SK-N-SH (cell line): ENCODE measurements around the gene PARN. TPM values are rescaled to one million over a fixed set of nuclear protein-coding genes. Genes with fewer than 3 reads are reported as not detected.

Source experiments
- CTCF ChIA-PET: fragments of 300-600, 350-600 bp; formaldehyde crosslinking; extraction: SDS; loops from one replicate; lab custom pipeline; 2021; lab: Yijun Ruan, JAX
- POLR2A ChIA-PET: fragments of 350-600 bp; sonication (Branson Sonifier 250); formaldehyde crosslinking; extraction: SDS; loops from one replicate; lab custom pipeline; 2020; ENCODE audit warnings: antibody characterized with exemption, inconsistent platforms; lab: Yijun Ruan, JAX
- DNase-seq: peaks from one replicate; pipeline ENCODE4 v3.0.0; 2012
- H2AFZ ChIP-seq: fragments of 200-600 bp; sonication (generic); 2 replicates; pipeline ENCODE4 v1.8.1; 2016; ENCODE audit warnings: antibody characterized with exemption, mild to moderate bottlenecking, low read depth
- H3F3A ChIP-seq: fragments of 200-600 bp; sonication (generic); replicated peaks from 2 replicates; pipeline ENCODE3; 2016; ENCODE audit warnings: antibody characterized with exemption, mild to moderate bottlenecking; ENCODE audit not compliant: insufficient read depth
- H3K27ac ChIP-seq, 2 experiments: fragments of 200-500 bp in 1 of 2; fragments of 200-600 bp in 1 of 2; sonication (Bioruptor generic) in 1 of 2; sonication (generic), shearing (Covaris generic) in 1 of 2; 2 replicates each; pipeline versions ENCODE4 v1.5.1 to v1.6.1; 2014 to 2016; ENCODE audit warnings: low read depth in 2 of 2, inconsistent platforms in 1 of 2, low read length in 1 of 2, mild to moderate bottlenecking in 1 of 2, mixed read lengths in 1 of 2
- H3K27me3 ChIP-seq: fragments of 200-600 bp; sonication (generic), shearing (Covaris generic); 2 replicates; pipeline ENCODE4 v1.6.1; 2016; ENCODE audit warnings: mixed run types; ENCODE audit not compliant: insufficient read depth
- H3K36me3 ChIP-seq, 2 experiments: fragments of 200-500 bp in 1 of 2; fragments of 200-600 bp in 1 of 2; sonication (Bioruptor generic) in 1 of 2; sonication (generic) in 1 of 2; replicated peaks in 1 of 2; 2 replicates each; pipeline versions ENCODE3 to v1.5.1; 2014 to 2016; ENCODE audit warnings: low read length in 1 of 2, mild to moderate bottlenecking in 1 of 2; ENCODE audit not compliant: insufficient read depth in 2 of 2, control insufficient read depth in 1 of 2
- H3K4me1 ChIP-seq, 2 experiments: fragments of 200-500 bp in 1 of 2; fragments of 200-600 bp in 1 of 2; sonication (Bioruptor generic) in 1 of 2; sonication (generic), shearing (Covaris generic) in 1 of 2; 2 replicates each; pipeline versions ENCODE4 v1.5.1 to v1.6.1; 2014 to 2016; ENCODE audit warnings: low read depth in 1 of 2, low read length in 1 of 2, mixed run types in 1 of 2; ENCODE audit not compliant: insufficient read depth in 2 of 2, control insufficient read depth in 1 of 2
- H3K4me2 ChIP-seq: fragments of 200-600 bp; sonication (generic), shearing (Covaris generic); 2 replicates; pipeline ENCODE4 v1.6.1; 2017; ENCODE audit warnings: mixed run types
- H3K4me3 ChIP-seq, 2 experiments: fragments of 200-500 bp in 1 of 2; fragments of 200-600 bp in 1 of 2; sonication (Bioruptor generic) in 1 of 2; sonication (generic), shearing (Covaris generic) in 1 of 2; 2 replicates each; pipeline versions ENCODE4 v1.5.1 to v1.8.1; 2014 to 2016; ENCODE audit warnings: low read depth in 2 of 2, inconsistent platforms in 1 of 2, low read length in 1 of 2, mild to moderate bottlenecking in 1 of 2, mixed read lengths in 1 of 2, moderate library complexity in 1 of 2
- H3K79me2 ChIP-seq: fragments of 200-600 bp; sonication (generic); 2 replicates; pipeline ENCODE4 v1.8.1; 2017; ENCODE audit warnings: mild to moderate bottlenecking; ENCODE audit not compliant: insufficient read depth
- H3K9ac ChIP-seq: fragments of 200-600 bp; sonication (generic); 2 replicates; pipeline ENCODE4 v1.6.1; 2017; ENCODE audit warnings: mixed run types
- H3K9me2 ChIP-seq: fragments of 200-600 bp; sonication (generic); 2 replicates; pipeline ENCODE4 v1.6.1; 2017; ENCODE audit warnings: mixed run types
- H3K9me3 ChIP-seq: fragments of 200-600 bp; sonication (generic); 2 replicates; pipeline ENCODE4 v1.6.1; 2017; ENCODE audit warnings: mixed run types, mild to moderate bottlenecking, moderate library complexity
- H4K20me1 ChIP-seq: fragments of 200-600 bp; sonication (generic); 2 replicates; pipeline ENCODE4 v1.6.1; 2017; ENCODE audit warnings: mild to moderate bottlenecking, mixed run types; ENCODE audit not compliant: insufficient read depth
- CHD2 ChIP-seq: fragments of 150-350 bp; IDR thresholded peaks from 2 replicates; pipeline ENCODE4 v1.6.1; 2018; ENCODE audit warnings: low read length; ENCODE audit not compliant: partially characterized antibody
- CTCF ChIP-seq: fragments of 200-600 bp; sonication (generic); IDR thresholded peaks from 2 replicates; pipeline ENCODE4 v1.6.1; 2017; ENCODE audit warnings: antibody characterized with exemption, mild to moderate bottlenecking, moderate library complexity
- ELF1 ChIP-seq: IDR thresholded peaks from 2 replicates; pipeline ENCODE4 v1.4.0; 2012
- EP300 ChIP-seq, 2 experiments: IDR thresholded peaks; 2 replicates each; pipeline versions ENCODE4 v1.4.0 to v1.6.1; 2012; ENCODE audit warnings: borderline replicate concordance in 1 of 2, low read depth in 1 of 2, low read length in 1 of 2
- FOSL2 ChIP-seq: IDR thresholded peaks from 2 replicates; pipeline ENCODE4 v1.4.0; 2012; ENCODE audit warnings: low read depth, mild to moderate bottlenecking, moderate library complexity, borderline replicate concordance
- GATA2 ChIP-seq: sonication (generic); formaldehyde crosslinking; IDR thresholded peaks from 2 replicates; pipeline ENCODE4 v1.5.0; 2020; ENCODE audit warnings: mild to moderate bottlenecking, missing genetic modification reagents
- IRF3 ChIP-seq: fragments of 150-350 bp; IDR thresholded peaks from 2 replicates; pipeline ENCODE4 v1.6.1; 2016; ENCODE audit warnings: mild to moderate bottlenecking, low read depth, low read length
- MEF2A ChIP-seq: IDR thresholded peaks from 2 replicates; pipeline ENCODE4 v1.4.0; 2012; ENCODE audit warnings: low read depth, borderline replicate concordance
- RAD21 ChIP-seq: IDR thresholded peaks from 2 replicates; pipeline ENCODE4 v1.6.1; 2012; ENCODE audit warnings: mild to moderate bottlenecking, low read length
- RCOR1 ChIP-seq: fragments of 150-350 bp; IDR thresholded peaks from 2 replicates; pipeline ENCODE4 v1.6.1; 2017; ENCODE audit warnings: antibody characterized with exemption, low read length
- RFX5 ChIP-seq: IDR thresholded peaks from 2 replicates; pipeline ENCODE4 v1.6.1; 2012; ENCODE audit warnings: mild to moderate bottlenecking, improper control_type of control experiment, low read length
- RXRA ChIP-seq: IDR thresholded peaks from 2 replicates; pipeline ENCODE4 v1.4.0; 2012; ENCODE audit warnings: low read depth, mild to moderate bottlenecking, borderline replicate concordance
- SIN3A ChIP-seq: IDR thresholded peaks from 2 replicates; pipeline ENCODE4 v1.6.1; 2012; ENCODE audit warnings: low read depth, mild to moderate bottlenecking, low read length, moderate library complexity, borderline replicate concordance
- TAF1 ChIP-seq: IDR thresholded peaks from 2 replicates; pipeline ENCODE4 v1.6.1; 2012; ENCODE audit warnings: low read depth, mild to moderate bottlenecking, low read length, moderate library complexity, borderline replicate concordance
- TEAD4 ChIP-seq: IDR thresholded peaks from 2 replicates; pipeline ENCODE4 v1.4.0; 2012; ENCODE audit warnings: mild to moderate bottlenecking, borderline replicate concordance; ENCODE audit not compliant: insufficient read depth
- YY1 ChIP-seq: IDR thresholded peaks from 2 replicates; pipeline ENCODE4 v1.4.0; 2012; ENCODE audit warnings: low read depth, mild to moderate bottlenecking
- WGBS: methylation state at CpG from one replicate; pipeline ENCODE4 v1.1.6; 2017; ENCODE audit warnings: low lambda C conversion rate; 5-methylcytosine and 5-hydroxymethylcytosine counted together
- polyA plus RNA-seq, 3 experiments: library from polyadenylated mRNA; depleted of rRNA; stranded (reverse); fragments of >200 nt; gene quantifications; 2 replicates each; pipeline ENCODE4 v1.2.3, GENCODE V29; 2012
- TF ChIP-seq, protein P1 (sequence below): IDR thresholded peaks from 2 replicates; pipeline ENCODE4 v1.4.0; 2012; ENCODE audit warnings: low read depth
- TF ChIP-seq, protein P2 (sequence below): IDR thresholded peaks from 2 replicates; pipeline ENCODE4 v1.4.0; 2012; ENCODE audit warnings: low read depth, borderline replicate concordance
- TF ChIP-seq, protein P3 (sequence below): IDR thresholded peaks from 2 replicates; pipeline ENCODE4 v1.4.0; 2012; ENCODE audit warnings: low read depth, borderline replicate concordance

Gene PARN
- polyA plus RNA-seq, 1 of the 3 experiments (the other 2 are of a cell fraction) = 20.5 TPM

DNA sequence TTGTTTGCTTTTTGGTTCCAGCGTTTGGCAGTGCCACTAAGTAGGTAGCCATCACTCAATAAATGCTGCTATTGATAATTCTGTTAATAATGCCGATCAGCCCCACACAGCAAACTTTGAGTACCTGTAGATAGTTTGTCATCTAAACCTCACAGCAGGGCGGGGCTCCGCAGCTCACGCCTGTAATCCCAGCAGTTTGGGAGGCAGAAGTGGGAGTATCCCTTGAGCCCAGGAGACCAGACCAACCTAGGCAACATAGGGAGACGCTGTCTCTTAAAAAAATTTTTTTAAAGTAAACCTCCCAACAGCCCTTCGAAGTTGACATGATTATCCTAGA is 4.3 kb upstream of the PARN start:
- Histone ChIP-seq H4K20me1 (peaks cover 59% of the 10 kb centered on the region), H3K27ac (peak overlapping the region in 1 of 2 experiments; percentile 90; a peak in 1 of 4 replicates), H3K9me3 (no peaks in the 10 kb centered on the region), H3F3A (peaks cover 11% of the 10 kb centered on the region), H2AFZ (no peak overlapping the region), H3K4me2 (peak overlapping the region; percentile 96), H3K9ac (peak overlapping the region; percentile 98; the same call in 1 of the 2 replicates), H3K4me3 (peak overlapping the region; percentile 88 to 98), H3K79me2 (peaks cover 73% of the 10 kb centered on the region), H3K9me2 (no peaks in the 10 kb centered on the region), H3K36me3 (peaks cover 4 to 27% of the 10 kb centered on the region in 2 experiments), H3K4me1 (peaks cover 12% of the 10 kb centered on the region in 2 experiments; a peak in 2 of 4 replicates), H3K27me3 (no peaks in the 10 kb centered on the region)
- WGBS = 55% methylated on average over 7 of the region's 7 CpGs
- no peak for DNase-seq
- POLR2A ChIA-PET = interaction anchor here (0.8 kb wide), 1 partner anchor 9 kb away, joined by 3 read pairs; no protein-coding TSS in a partner anchor
- TF ChIP-seq GATA2 (CRISPR knock-in tag) (no peak), RXRA (no peak), TAF1 (no peak)
- TF ChIP-seq, protein P1, sequence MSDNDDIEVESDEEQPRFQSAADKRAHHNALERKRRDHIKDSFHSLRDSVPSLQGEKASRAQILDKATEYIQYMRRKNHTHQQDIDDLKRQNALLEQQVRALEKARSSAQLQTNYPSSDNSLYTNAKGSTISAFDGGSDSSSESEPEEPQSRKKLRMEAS = no peak
- CTCF ChIA-PET = no interaction called here

- H4K20me1 ChIP-seq = peaks cover 45% of the 10 kb centered on the region
- CTCF ChIA-PET = no interaction called here
- H3K9me3 ChIP-seq = no peaks in the 10 kb centered on the region
- H3K9ac ChIP-seq = peak within 1 kb of the TSS; percentile 98
- peaks cover 12 to 17% of the 10 kb centered on the region in 2 experiments; a peak in 3 of 4 replicates for H3K4me1 ChIP-seq
- under 1% methylated on average over 28 of the region's 69 CpGs for WGBS
- H3F3A ChIP-seq = peaks cover 11% of the 10 kb centered on the region
- no peaks in the 10 kb centered on the region for H3K27me3 ChIP-seq
- DNase-seq = peak; percentile 94
- POLR2A ChIA-PET = interaction anchor here (0.9 kb wide), 1 partner anchor 40 kb away, joined by 3 read pairs; no protein-coding TSS in a partner anchor
- peak within 1 kb of the TSS; percentile 96 for H3K4me2 ChIP-seq
- H3K36me3 ChIP-seq = peaks cover 0 to 17% of the 10 kb centered on the region in 2 experiments
- peak within 1 kb of the TSS; percentile 88 to 98 for H3K4me3 ChIP-seq
- H3K79me2 ChIP-seq = peaks cover 73% of the 10 kb centered on the region
- H2AFZ ChIP-seq = peak within 1 kb of the TSS; percentile 91
- H3K9me2 ChIP-seq = no peaks in the 10 kb centered on the region
- H3K27ac ChIP-seq = peak within 1 kb of the TSS; percentile 77 to 90
- peak; percentile 97 for TF ChIP-seq TAF1
- TF ChIP-seq SIN3A = peak; percentile 54; the same call in 1 of the 2 replicates
- TF ChIP-seq ELF1 = peak; percentile 69; the same call in 1 of the 2 replicates
- no peak for TF ChIP-seq EP300 (IDR thresholded peaks at IDR 0.05; ENCODE audit: borderline replicate concordance in 1 of 2, low read depth in 1 of 2, low read length in 1 of 2)
- no peak for TF ChIP-seq IRF3
- TF ChIP-seq CTCF = no peak
- no peak for TF ChIP-seq TEAD4
- no peak for TF ChIP-seq MEF2A
- no peak for TF ChIP-seq FOSL2
- TF ChIP-seq, protein P2, sequence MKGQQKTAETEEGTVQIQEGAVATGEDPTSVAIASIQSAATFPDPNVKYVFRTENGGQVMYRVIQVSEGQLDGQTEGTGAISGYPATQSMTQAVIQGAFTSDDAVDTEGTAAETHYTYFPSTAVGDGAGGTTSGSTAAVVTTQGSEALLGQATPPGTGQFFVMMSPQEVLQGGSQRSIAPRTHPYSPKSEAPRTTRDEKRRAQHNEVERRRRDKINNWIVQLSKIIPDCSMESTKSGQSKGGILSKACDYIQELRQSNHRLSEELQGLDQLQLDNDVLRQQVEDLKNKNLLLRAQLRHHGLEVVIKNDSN = peak; percentile 65; the same call in 1 of the 2 replicates
- TF ChIP-seq YY1 = no peak
- TF ChIP-seq, protein P3, sequence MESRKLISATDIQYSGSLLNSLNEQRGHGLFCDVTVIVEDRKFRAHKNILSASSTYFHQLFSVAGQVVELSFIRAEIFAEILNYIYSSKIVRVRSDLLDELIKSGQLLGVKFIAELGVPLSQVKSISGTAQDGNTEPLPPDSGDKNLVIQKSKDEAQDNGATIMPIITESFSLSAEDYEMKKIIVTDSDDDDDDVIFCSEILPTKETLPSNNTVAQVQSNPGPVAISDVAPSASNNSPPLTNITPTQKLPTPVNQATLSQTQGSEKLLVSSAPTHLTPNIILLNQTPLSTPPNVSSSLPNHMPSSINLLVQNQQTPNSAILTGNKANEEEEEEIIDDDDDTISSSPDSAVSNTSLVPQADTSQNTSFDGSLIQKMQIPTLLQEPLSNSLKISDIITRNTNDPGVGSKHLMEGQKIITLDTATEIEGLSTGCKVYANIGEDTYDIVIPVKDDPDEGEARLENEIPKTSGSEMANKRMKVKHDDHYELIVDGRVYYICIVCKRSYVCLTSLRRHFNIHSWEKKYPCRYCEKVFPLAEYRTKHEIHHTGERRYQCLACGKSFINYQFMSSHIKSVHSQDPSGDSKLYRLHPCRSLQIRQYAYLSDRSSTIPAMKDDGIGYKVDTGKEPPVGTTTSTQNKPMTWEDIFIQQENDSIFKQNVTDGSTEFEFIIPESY = no peak; the same call in 1 of the 2 replicates
- TF ChIP-seq RAD21 = no peak
- TF ChIP-seq RXRA = no peak
- peak; percentile 36; the same call in 1 of the 2 replicates for TF ChIP-seq RCOR1
- peak; percentile 87 for TF ChIP-seq CHD2
- TF ChIP-seq RFX5 = no peak
These were observed 2.9 kb upstream of the PARN start, which contains the start of gene BFAR for GRCh38 chr16:14632693-14633569. BFAR (plus strand) TSS chr16:14632951; CDS start chr16:14644347, 11,396 bp downstream.
